NAMALWA (cell line): ENCODE measurements around the gene HNRNPA3.
"Not testable (repeated sequence)": the region's sequence is repeated elsewhere in the genome, so short reads cannot be mapped to it uniquely, and the experiment has no call there.

Experiments used
- DNase-seq: peaks from one replicate; pipeline ENCODE4 v3.0.0-alpha.2; 2015; ENCODE audit warnings: low spot score

Gene HNRNPA3

GRCh38 chr2:177188482-177189469, 23.8 kb upstream of the HNRNPA3 start:
- no peak for DNase-seq

GRCh38 chr2:177190941-177191340, 21.7 kb upstream of the HNRNPA3 start:
- DNase-seq: no peak

- no peak for DNase-seq
Measured at GRCh38 chr2:177192788-177193187, 19.8 kb upstream of the HNRNPA3 start.

- no peak for DNase-seq
Measured at GRCh38 chr2:177193240-177193639, 19.4 kb upstream of the HNRNPA3 start.

GRCh38 chr2:177195194-177195593, 17.4 kb upstream of the HNRNPA3 start:
- no peak for DNase-seq

- DNase-seq: not testable (repeated sequence)
Measured at GRCh38 chr2:177200419-177200818, 12.2 kb upstream of the HNRNPA3 start.

- DNase-seq: no peak
Measured at GRCh38 chr2:177201919-177202346, 10.7 kb upstream of the HNRNPA3 start.

- no peak for DNase-seq
Measured at GRCh38 chr2:177204417-177204816, 8.2 kb upstream of the HNRNPA3 start.

GRCh38 chr2:177207101-177207500, 5.5 kb upstream of the HNRNPA3 start:
- DNase-seq: no peak

- peak; percentile 42 for DNase-seq
Measured at GRCh38 chr2:177211169-177211568, 1.4 kb upstream of the HNRNPA3 start.

- DNase-seq: no peak
Measured at GRCh38 chr2:177211576-177212105, 953 bp upstream of the HNRNPA3 start.

GRCh38 chr2:177212891-177213856, 580 bp downstream of the HNRNPA3 start:
- DNase-seq: peak; percentile 88

GRCh38 chr2:177217247-177217843, 4.8 kb downstream of the HNRNPA3 start:
- no peak for DNase-seq

GRCh38 chr2:177219787-177220186, 7.2 kb downstream of the HNRNPA3 start:
- not testable (repeated sequence) for DNase-seq

GRCh38 chr2:177221534-177221933, 8.9 kb downstream of the HNRNPA3 start:
- no peak for DNase-seq

GRCh38 chr2:177221970-177222369, 9.4 kb downstream of the HNRNPA3 start:
- no peak for DNase-seq

GRCh38 chr2:177223436-177223835, 10.8 kb downstream of the HNRNPA3 start:
- not testable (repeated sequence) for DNase-seq

GRCh38 chr2:177225965-177226360, 13.4 kb downstream of the HNRNPA3 start:
- peak; percentile 28 for DNase-seq

GRCh38 chr2:177229442-177230242, 17.0 kb downstream of the HNRNPA3 start:
- DNase-seq: no peak

- no peak for DNase-seq
Measured at GRCh38 chr2:177231270-177231669, 18.7 kb downstream of the HNRNPA3 start.
